ENCODE results near the gene RAD51B.
"Not testable (repeated sequence)": the region's sequence is repeated elsewhere in the genome, so short reads cannot be mapped to it uniquely, and the experiment has no call there.

RAD51B gene

GRCh38 chr14:68241862-68242487 is 422.4 kb downstream of the RAD51B start:
- DNase-seq, result no peak

GRCh38 chr14:68243450-68244010 is 424.0 kb downstream of the RAD51B start:
- no peak for DNase-seq

- DNase-seq, result no peak
Measured at GRCh38 chr14:68244262-68244980, 424.8 kb downstream of the RAD51B start.

- no peak for DNase-seq
Measured at GRCh38 chr14:68245146-68246073, 425.8 kb downstream of the RAD51B start.

GRCh38 chr14:68246074-68246785 is 426.7 kb downstream of the RAD51B start:
- DNase-seq, result no peak

GRCh38 chr14:68246786-68247105 is 427.2 kb downstream of the RAD51B start:
- no peak for DNase-seq

GRCh38 chr14:68247274-68247673 is 427.7 kb downstream of the RAD51B start:
- no peak for DNase-seq

GRCh38 chr14:68247676-68248268 is 428.2 kb downstream of the RAD51B start:
- no peak for DNase-seq

- no peak for DNase-seq
Measured at GRCh38 chr14:68248481-68249255, 429.1 kb downstream of the RAD51B start.

- no peak for DNase-seq
Measured at GRCh38 chr14:68249661-68250451, 430.3 kb downstream of the RAD51B start.

GRCh38 chr14:68250927-68251768 is 431.6 kb downstream of the RAD51B start:
- no peak for DNase-seq

- DNase-seq, result no peak
Measured at GRCh38 chr14:68251769-68252100, 432.2 kb downstream of the RAD51B start.

- no peak for DNase-seq
Measured at GRCh38 chr14:68253160-68253780, 433.7 kb downstream of the RAD51B start.

GRCh38 chr14:68253878-68254528 is 434.4 kb downstream of the RAD51B start:
- DNase-seq, result no peak

GRCh38 chr14:68254669-68255527 is 435.3 kb downstream of the RAD51B start:
- DNase-seq, result no peak

- no peak for DNase-seq
Measured at GRCh38 chr14:68255693-68256178, 436.2 kb downstream of the RAD51B start.

- no peak for DNase-seq
Measured at GRCh38 chr14:68257969-68258368, 438.4 kb downstream of the RAD51B start.

- not testable (repeated sequence) for DNase-seq
Measured at GRCh38 chr14:68258995-68259394, 439.4 kb downstream of the RAD51B start.
